Breast epithelium (tissue), 3 donors: ENCODE results near the gene METRNL.

ENCODE experiments used
- CTCF ChIP-seq, 3 donors: fragments of 450-650 bp; IDR thresholded peaks; one replicate each; pipeline ENCODE4 v1.5.1; 2016 to 2017; ENCODE audit warnings: antibody characterized with exemption in 3 of 3, mild to moderate bottlenecking in 3 of 3, moderate library complexity in 3 of 3
- POLR2AphosphoS5 ChIP-seq, 3 donors: sonication (generic); formaldehyde crosslinking; IDR thresholded peaks; one replicate each; pipeline ENCODE4 v1.6.1; 2017; ENCODE audit warnings: antibody characterized with exemption in 3 of 3

GRCh38 chr17:83057397-83057761, 22.0 kb upstream of the METRNL start:
- TF ChIP-seq CTCF (IDR thresholded peaks at IDR 0.05) (no peak), POLR2AphosphoS5 (IDR thresholded peaks at IDR 0.05) (no peak)
